ENCODE data around the gene LAMTOR2.

DNA sequence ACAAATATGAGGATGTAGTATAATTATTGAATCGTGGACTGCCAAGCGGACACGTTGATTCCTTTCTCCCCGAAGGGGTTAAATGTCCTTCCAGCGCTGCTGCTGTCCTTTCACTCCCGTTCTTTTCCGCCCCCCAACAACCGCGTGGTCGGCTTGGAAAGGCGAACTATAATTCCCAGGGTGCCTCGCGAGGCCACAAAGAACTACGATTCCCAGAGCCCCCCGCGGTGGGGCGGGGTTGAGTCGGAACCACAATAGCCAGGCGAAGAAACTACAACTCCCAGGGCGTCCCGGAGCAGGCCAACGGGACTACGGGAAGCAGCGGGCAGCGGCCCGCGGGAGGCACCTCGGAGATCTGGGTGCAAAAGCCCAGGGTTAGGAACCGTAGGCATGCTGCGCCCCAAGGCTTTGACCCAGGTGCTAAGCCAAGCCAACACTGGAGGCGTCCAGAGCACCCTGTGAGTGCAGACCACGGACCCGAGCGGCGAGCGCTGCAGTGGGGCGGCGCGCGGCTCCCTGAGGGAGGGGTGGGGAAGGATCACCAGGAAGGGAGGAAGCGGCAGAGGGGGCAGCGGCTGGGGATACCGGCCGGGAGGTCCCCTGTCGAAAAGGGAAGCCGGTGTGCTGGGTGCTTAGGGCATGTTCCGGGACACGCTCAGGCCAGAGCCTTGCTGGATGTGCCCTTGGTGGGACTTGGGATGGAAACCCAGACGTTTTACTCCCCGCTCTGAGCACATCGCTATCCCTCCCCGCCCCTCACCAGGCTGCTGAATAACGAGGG lies at the start of gene LAMTOR2:
- TF ChIP-seq, protein P1, sequence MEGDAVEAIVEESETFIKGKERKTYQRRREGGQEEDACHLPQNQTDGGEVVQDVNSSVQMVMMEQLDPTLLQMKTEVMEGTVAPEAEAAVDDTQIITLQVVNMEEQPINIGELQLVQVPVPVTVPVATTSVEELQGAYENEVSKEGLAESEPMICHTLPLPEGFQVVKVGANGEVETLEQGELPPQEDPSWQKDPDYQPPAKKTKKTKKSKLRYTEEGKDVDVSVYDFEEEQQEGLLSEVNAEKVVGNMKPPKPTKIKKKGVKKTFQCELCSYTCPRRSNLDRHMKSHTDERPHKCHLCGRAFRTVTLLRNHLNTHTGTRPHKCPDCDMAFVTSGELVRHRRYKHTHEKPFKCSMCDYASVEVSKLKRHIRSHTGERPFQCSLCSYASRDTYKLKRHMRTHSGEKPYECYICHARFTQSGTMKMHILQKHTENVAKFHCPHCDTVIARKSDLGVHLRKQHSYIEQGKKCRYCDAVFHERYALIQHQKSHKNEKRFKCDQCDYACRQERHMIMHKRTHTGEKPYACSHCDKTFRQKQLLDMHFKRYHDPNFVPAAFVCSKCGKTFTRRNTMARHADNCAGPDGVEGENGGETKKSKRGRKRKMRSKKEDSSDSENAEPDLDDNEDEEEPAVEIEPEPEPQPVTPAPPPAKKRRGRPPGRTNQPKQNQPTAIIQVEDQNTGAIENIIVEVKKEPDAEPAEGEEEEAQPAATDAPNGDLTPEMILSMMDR (IDR thresholded peaks at IDR 0.05), result peak in 2 of 7 experiments; percentile 4 to 12
- TF ChIP-seq POLR2A (IDR thresholded peaks at IDR 0.05), result peak; percentile 31 to 79 (median 74)
